MCF 10A (cell line): ENCODE results near the gene SCN4A. TPM values are rescaled to one million over a fixed set of nuclear protein-coding genes. Genes with fewer than 3 reads are reported as not detected.

ENCODE experiments used
- BruUV-seq: library from RNA; stranded (reverse); fragments of 400-500 nt; replicated peaks from 2 replicates; lab custom pipeline; 2021; lab: Mats Ljungman, UMichigan
- CTCF ChIA-PET: fragments of 300-600 bp; sonication (Branson Sonifier 250); formaldehyde crosslinking; extraction: SDS; loops from one replicate; lab custom pipeline; 2021; ENCODE audit warnings: antibody characterized with exemption, inconsistent platforms; lab: Yijun Ruan, JAX
- POLR2A ChIA-PET: fragments of 300-600, 350-650 bp; sonication (Branson Sonifier 250); formaldehyde crosslinking; extraction: SDS; loops from one replicate; lab custom pipeline; 2020; ENCODE audit warnings: antibody characterized with exemption, inconsistent platforms; lab: Yijun Ruan, JAX
- DNase-seq: peaks from one replicate; pipeline ENCODE4 v3.0.0-alpha.2; 2018; ENCODE audit not compliant: unreplicated experiment
- H3K27ac Mint-ChIP-seq: one replicate; pipeline ENCODE4 v1.8.0; 2022; ENCODE audit warnings: mild to moderate bottlenecking, low read depth, mixed read lengths; ENCODE audit not compliant: unreplicated experiment
- H3K27me3 Mint-ChIP-seq: one replicate; pipeline ENCODE4 v1.8.0; 2022; ENCODE audit warnings: mixed read lengths; ENCODE audit not compliant: insufficient read depth, unreplicated experiment
- H3K36me3 Mint-ChIP-seq: one replicate; pipeline ENCODE4 v1.8.0; 2022; ENCODE audit warnings: mild to moderate bottlenecking, moderate library complexity, mixed read lengths; ENCODE audit not compliant: insufficient read depth, unreplicated experiment
- H3K4me1 Mint-ChIP-seq: one replicate; pipeline ENCODE4 v1.8.0; 2022; ENCODE audit warnings: mixed read lengths; ENCODE audit not compliant: insufficient read depth, unreplicated experiment
- H3K4me3 Mint-ChIP-seq: one replicate; pipeline ENCODE4 v1.8.0; 2022; ENCODE audit warnings: mild to moderate bottlenecking, moderate library complexity, mixed read lengths; ENCODE audit not compliant: unreplicated experiment
- H3K9me3 Mint-ChIP-seq: one replicate; pipeline ENCODE4 v1.8.0; 2022; ENCODE audit warnings: mixed read lengths; ENCODE audit not compliant: unreplicated experiment
- CTCF ChIP-seq: fragments of 200-600 bp; IDR thresholded peaks from one replicate; pipeline ENCODE4 v1.8.0; 2022; ENCODE audit warnings: antibody characterized with exemption, mild to moderate bottlenecking; ENCODE audit not compliant: unreplicated experiment
- intact Hi-C: fragments of 100-400 bp; cut with micrococcal nuclease; formaldehyde crosslinking; loops from 2 replicates; pipeline ENCODE4 v1.14.1; 2022
- total RNA-seq: library from RNA; stranded (reverse); gene quantifications from 2 replicates; pipeline ENCODE4 v1.2.3, GENCODE V29; 2022

SCN4A gene
- total RNA-seq, 1 experiment from 2014 or later: not detected

GRCh38 chr17:63940584-63940983 is 32.1 kb downstream of the SCN4A start:
- intact Hi-C loops: no loop called here
- Mint-ChIP-seq H3K27me3 (peaks cover 11% of the 10 kb centered on the region), H3K36me3 (no peaks in the 10 kb centered on the region), H3K4me1 (no peaks in the 10 kb centered on the region), H3K9me3 (no peaks in the 10 kb centered on the region), H3K27ac (no peak overlapping the region), H3K4me3 (no peak overlapping the region)
- ChIA-PET CTCF (interaction anchor here (0.6 to 1.1 kb wide), 2 partner anchors 12 to 85 kb away, joined by 3 to 5 read pairs; no protein-coding TSS in a partner anchor), POLR2A (no interaction called here)
- DNase-seq: no peak
- no peak for TF ChIP-seq CTCF
- no TSS peak for BruUV-seq

- POLR2A ChIA-PET: no interaction called here
Observed at GRCh38 chr17:63939884-63940283, 32.8 kb downstream of the SCN4A start.

GRCh38 chr17:63939401-63939800 is 33.3 kb downstream of the SCN4A start:
- H3K27me3 Mint-ChIP-seq: peaks cover 12% of the 10 kb centered on the region
- intact Hi-C loops: no loop called here
- H3K36me3 Mint-ChIP-seq: no peaks in the 10 kb centered on the region
- H3K4me3 Mint-ChIP-seq: no peak overlapping the region
- ChIA-PET CTCF (interaction anchor here (0.8 to 1.1 kb wide), 2 partner anchors 13 to 77 kb away, joined by 3 to 5 read pairs; no protein-coding TSS in a partner anchor), POLR2A (no interaction called here)
- H3K4me1 Mint-ChIP-seq: no peaks in the 10 kb centered on the region
- BruUV-seq: no TSS peak
- DNase-seq: no peak
- no peak overlapping the region for H3K27ac Mint-ChIP-seq
- no peak for TF ChIP-seq CTCF
- H3K9me3 Mint-ChIP-seq: no peaks in the 10 kb centered on the region

More at GRCh38 chr17:63939884-63940283, 32.8 kb downstream of the SCN4A start:
- intact Hi-C loops: no loop called here
- BruUV-seq: no TSS peak
- no peak overlapping the region for H3K4me3 Mint-ChIP-seq
- DNase-seq: no peak
- TF ChIP-seq CTCF: no peak
- no peaks in the 10 kb centered on the region for H3K9me3 Mint-ChIP-seq
- no peak overlapping the region for H3K27ac Mint-ChIP-seq
- peaks cover 12% of the 10 kb centered on the region for H3K27me3 Mint-ChIP-seq
- no peaks in the 10 kb centered on the region for H3K36me3 Mint-ChIP-seq
- CTCF ChIA-PET: interaction anchor here (0.6 to 1.1 kb wide), 3 partner anchors 12 to 86 kb away, joined by 3 to 5 read pairs (median 3); no protein-coding TSS in a partner anchor
- H3K4me1 Mint-ChIP-seq: no peaks in the 10 kb centered on the region

- Mint-ChIP-seq H3K36me3 (no peaks in the 10 kb centered on the region), H3K9me3 (no peaks in the 10 kb centered on the region), H3K27me3 (peaks cover 12% of the 10 kb centered on the region), H3K4me1 (no peaks in the 10 kb centered on the region), H3K4me3 (no peak overlapping the region), H3K27ac (no peak overlapping the region)
- ChIA-PET POLR2A (no interaction called here), CTCF (interaction anchor here (0.6 to 2.2 kb wide), 5 partner anchors 10 to 196 kb away, joined by 3 to 8 read pairs (median 5); partner anchors contain the start of gene GH1)
- DNase-seq: no peak
- TF ChIP-seq CTCF: no peak
- intact Hi-C loops: no loop called here
- BruUV-seq: no TSS peak
Observed at GRCh38 chr17:63937920-63938319, 34.8 kb downstream of the SCN4A start.
